NCI-H524 treated with DMSO at 0.1 percent for 48 hours (cell line): ENCODE data around the gene EN1.

Source experiments
- DNase-seq: peaks from one replicate; lab custom pipeline; 2025; lab: John Stamatoyannopoulos, UW

The EN1 gene

GRCh38 chr2:118846953-118847761, at the start of gene EN1:
Gene EN1, minus strand, starts transcription at chr2:118847648. Its CDS starts 481 bp downstream, at chr2:118847167.
- DNase-seq, result no peak

- DNase-seq, result no peak
Measured at GRCh38 chr2:118893100-118893499, 45.7 kb upstream of the EN1 start.

- DNase-seq, result no peak
Measured at GRCh38 chr2:118889995-118890394, 42.5 kb upstream of the EN1 start.

GRCh38 chr2:118883792-118884191, 36.3 kb upstream of the EN1 start:
- DNase-seq, result no peak

GRCh38 chr2:118882693-118883336, 35.4 kb upstream of the EN1 start:
- peak; percentile 21 for DNase-seq

- DNase-seq, result no peak
Measured at GRCh38 chr2:118881490-118882129, 34.2 kb upstream of the EN1 start.

- no peak for DNase-seq
Measured at GRCh38 chr2:118880501-118880900, 33.1 kb upstream of the EN1 start.

GRCh38 chr2:118878531-118879149, 31.2 kb upstream of the EN1 start:
- no peak for DNase-seq

- DNase-seq, result no peak
Measured at GRCh38 chr2:118875318-118875717, 27.9 kb upstream of the EN1 start.

- no peak for DNase-seq
Measured at GRCh38 chr2:118874324-118874723, 26.9 kb upstream of the EN1 start.

GRCh38 chr2:118865106-118865505, 17.7 kb upstream of the EN1 start:
- DNase-seq, result peak; percentile 62

GRCh38 chr2:118864207-118864606, 16.8 kb upstream of the EN1 start:
- no peak for DNase-seq

- no peak for DNase-seq
Measured at GRCh38 chr2:118861731-118862130, 14.3 kb upstream of the EN1 start.

GRCh38 chr2:118861242-118861641, 13.8 kb upstream of the EN1 start:
- no peak for DNase-seq

- no peak for DNase-seq
Measured at GRCh38 chr2:118860506-118860905, 13.1 kb upstream of the EN1 start.

GRCh38 chr2:118859157-118859770, 11.8 kb upstream of the EN1 start:
- DNase-seq, result no peak

GRCh38 chr2:118858485-118859156, 11.2 kb upstream of the EN1 start:
- DNase-seq, result no peak

GRCh38 chr2:118857677-118858484, 10.4 kb upstream of the EN1 start:
- DNase-seq, result no peak

- DNase-seq, result no peak
Measured at GRCh38 chr2:118856978-118857676, 9.7 kb upstream of the EN1 start.

- DNase-seq, result no peak
Measured at GRCh38 chr2:118856330-118856977, 9.0 kb upstream of the EN1 start.
